KOPT-K1 (cell line): Measurements from ENCODE around the gene AOPEP.

ENCODE experiments used
- H3K27ac ChIP-seq: fragments of 200-600 bp; sonication (generic); 2 replicates; pipeline ENCODE4 v1.5.1; 2016; ENCODE audit warnings: antibody characterized with exemption, mild to moderate bottlenecking, low read depth, low read length; ENCODE audit not compliant: poor library complexity, severe bottlenecking
- H3K36me3 ChIP-seq: fragments of 200-600 bp; sonication (generic); 2 replicates; pipeline ENCODE4 v1.5.1; 2017; ENCODE audit warnings: antibody characterized with exemption, mild to moderate bottlenecking, low read length, moderate library complexity; ENCODE audit not compliant: insufficient read depth
- H3K9me3 ChIP-seq: fragments of 200-600 bp; sonication (generic); 2 replicates; pipeline ENCODE4 v1.5.1; 2017; ENCODE audit warnings: antibody characterized with exemption, low read length, mild to moderate bottlenecking; ENCODE audit not compliant: insufficient read depth, poor library complexity, severe bottlenecking

The AOPEP gene

GRCh38 chr9:95067897-95068296 is 341.4 kb downstream of the AOPEP start:
- no peaks in the 10 kb centered on the region for H3K9me3 ChIP-seq
- H3K27ac ChIP-seq = no peak overlapping the region
- no peaks in the 10 kb centered on the region for H3K36me3 ChIP-seq

GRCh38 chr9:95070549-95071021 is 344.1 kb downstream of the AOPEP start:
- no peak overlapping the region for H3K27ac ChIP-seq

GRCh38 chr9:95071450-95071849 is 345.0 kb downstream of the AOPEP start:
- Histone ChIP-seq H3K27ac (no peak overlapping the region), H3K9me3 (no peaks in the 10 kb centered on the region), H3K36me3 (no peaks in the 10 kb centered on the region)

More at GRCh38 chr9:95070549-95071021, 344.1 kb downstream of the AOPEP start:
- Histone ChIP-seq H3K36me3 (no peaks in the 10 kb centered on the region), H3K9me3 (no peaks in the 10 kb centered on the region)

GRCh38 chr9:95071925-95072324 is 345.4 kb downstream of the AOPEP start:
- Histone ChIP-seq H3K36me3 (no peaks in the 10 kb centered on the region), H3K9me3 (no peaks in the 10 kb centered on the region), H3K27ac (no peak overlapping the region)

- Histone ChIP-seq H3K27ac (no peak overlapping the region), H3K9me3 (no peaks in the 10 kb centered on the region), H3K36me3 (no peaks in the 10 kb centered on the region)
Observed at GRCh38 chr9:95073042-95073607, 346.6 kb downstream of the AOPEP start.

- Histone ChIP-seq H3K9me3 (no peaks in the 10 kb centered on the region), H3K27ac (no peak overlapping the region), H3K36me3 (no peaks in the 10 kb centered on the region)
Observed at GRCh38 chr9:95073918-95074317, 347.4 kb downstream of the AOPEP start.

- no peak overlapping the region for H3K27ac ChIP-seq
- no peaks in the 10 kb centered on the region for H3K9me3 ChIP-seq
- no peaks in the 10 kb centered on the region for H3K36me3 ChIP-seq
Observed at GRCh38 chr9:95074632-95075031, 348.1 kb downstream of the AOPEP start.

GRCh38 chr9:95075700-95076099 is 349.2 kb downstream of the AOPEP start:
- Histone ChIP-seq H3K36me3 (no peaks in the 10 kb centered on the region), H3K27ac (no peak overlapping the region), H3K9me3 (no peaks in the 10 kb centered on the region)

GRCh38 chr9:95076696-95077052 is 350.2 kb downstream of the AOPEP start:
- Histone ChIP-seq H3K36me3 (no peaks in the 10 kb centered on the region), H3K9me3 (no peaks in the 10 kb centered on the region), H3K27ac (no peak overlapping the region)

- Histone ChIP-seq H3K36me3 (no peaks in the 10 kb centered on the region), H3K9me3 (no peaks in the 10 kb centered on the region), H3K27ac (no peak overlapping the region)
Observed at GRCh38 chr9:95077053-95077765, 350.7 kb downstream of the AOPEP start.

GRCh38 chr9:95077766-95078370 is 351.4 kb downstream of the AOPEP start:
- no peak overlapping the region for H3K27ac ChIP-seq
- no peaks in the 10 kb centered on the region for H3K9me3 ChIP-seq
- no peaks in the 10 kb centered on the region for H3K36me3 ChIP-seq

GRCh38 chr9:95078511-95078910 is 352.0 kb downstream of the AOPEP start:
- Histone ChIP-seq H3K27ac (no peak overlapping the region), H3K36me3 (no peaks in the 10 kb centered on the region), H3K9me3 (no peaks in the 10 kb centered on the region)

GRCh38 chr9:95078939-95079338 is 352.4 kb downstream of the AOPEP start:
- Histone ChIP-seq H3K27ac (no peak overlapping the region), H3K36me3 (no peaks in the 10 kb centered on the region), H3K9me3 (no peaks in the 10 kb centered on the region)

- Histone ChIP-seq H3K9me3 (no peaks in the 10 kb centered on the region), H3K36me3 (no peaks in the 10 kb centered on the region), H3K27ac (no peak overlapping the region)
Observed at GRCh38 chr9:95079461-95079860, 353.0 kb downstream of the AOPEP start.

- no peaks in the 10 kb centered on the region for H3K36me3 ChIP-seq
- H3K27ac ChIP-seq = no peak overlapping the region
Observed at GRCh38 chr9:95080961-95081647, 354.6 kb downstream of the AOPEP start.

More at GRCh38 chr9:95080961-95081647, 354.6 kb downstream of the AOPEP start:
- H3K9me3 ChIP-seq = no peaks in the 10 kb centered on the region
